ENCODE results near the gene GCK.
"Not testable (repeated sequence)": the region's sequence is repeated elsewhere in the genome, so short reads cannot be mapped to it uniquely, and the experiment has no call there.

The GCK gene

DNA sequence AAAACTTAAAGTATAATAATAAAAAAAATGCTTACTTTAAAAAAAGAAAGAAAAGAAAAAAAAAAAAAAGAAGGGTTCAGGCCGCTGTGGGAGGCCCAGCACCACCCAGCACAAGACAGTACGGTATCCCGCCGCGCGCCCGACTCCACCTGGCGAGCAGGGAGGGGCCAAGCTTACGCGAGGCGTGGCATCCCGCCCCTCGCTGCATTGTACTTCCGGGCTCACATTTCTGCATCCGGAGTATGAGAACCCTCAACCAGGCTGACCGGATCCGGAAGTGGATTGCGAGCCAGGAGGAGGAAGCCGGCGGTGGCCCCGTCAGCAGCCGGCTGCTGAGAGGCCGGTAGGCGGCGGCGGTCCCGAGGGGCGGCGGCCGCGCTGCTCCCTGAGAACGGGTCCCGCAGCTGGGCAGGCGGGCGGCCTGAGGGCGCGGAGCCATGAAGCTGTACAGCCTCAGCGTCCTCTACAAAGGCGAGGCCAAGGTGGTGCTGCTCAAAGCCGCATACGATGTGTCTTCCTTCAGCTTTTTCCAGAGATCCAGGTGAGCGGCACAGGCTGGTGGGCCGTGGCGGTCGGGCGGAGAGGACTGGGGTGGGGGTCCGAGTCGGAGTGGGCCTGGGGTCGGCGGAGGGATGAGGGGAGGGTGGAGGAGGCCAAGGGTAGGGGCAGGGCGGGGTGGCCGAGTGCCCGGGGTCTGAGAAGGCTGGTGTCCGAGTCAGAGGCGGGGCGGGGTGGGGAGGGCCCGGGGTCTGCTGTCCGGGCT lies 11.6 kb upstream of the GCK start, which contains the start of gene YKT6:
TSS of gene YKT6 (plus strand) at position 280 of the 763 bp plus-strand sequence. CDS start at position 438, 158 bp downstream.
- DNase-seq: peak; percentile 98

GRCh38 chr7:44200163-44200562 lies 10.9 kb upstream of the GCK start:
- not testable (repeated sequence) for DNase-seq

DNA sequence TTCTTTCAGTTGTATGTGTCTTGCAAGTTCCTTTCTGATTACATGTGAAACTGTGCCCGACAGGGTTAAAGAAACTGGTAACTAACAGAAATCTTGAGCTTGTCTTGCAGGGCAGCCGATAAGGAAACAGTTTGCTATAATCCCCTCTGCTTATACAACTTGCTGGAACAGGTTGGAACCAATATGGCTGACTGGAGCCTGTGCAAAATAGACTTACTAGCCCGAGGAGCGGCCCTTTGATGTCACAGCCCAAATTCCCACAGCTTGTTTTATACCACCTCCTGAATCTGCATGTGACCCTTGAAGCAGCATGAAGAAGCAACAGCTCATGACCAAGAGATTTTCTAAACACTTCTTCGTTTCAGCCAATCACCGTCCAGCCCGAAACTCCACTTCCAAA lies 8.2 kb upstream of the GCK start:
- no peak for DNase-seq

- DNase-seq: peak; percentile 39
Observed at GRCh38 chr7:44196450-44196872, 7.2 kb upstream of the GCK start.

- DNase-seq: no peak
Observed at GRCh38 chr7:44195889-44196288, 6.7 kb upstream of the GCK start.

- no peak for DNase-seq
Observed at GRCh38 chr7:44194562-44195145, 5.4 kb upstream of the GCK start.

- DNase-seq: peak; percentile 40
Observed at GRCh38 chr7:44194069-44194468, 4.8 kb upstream of the GCK start.

DNA sequence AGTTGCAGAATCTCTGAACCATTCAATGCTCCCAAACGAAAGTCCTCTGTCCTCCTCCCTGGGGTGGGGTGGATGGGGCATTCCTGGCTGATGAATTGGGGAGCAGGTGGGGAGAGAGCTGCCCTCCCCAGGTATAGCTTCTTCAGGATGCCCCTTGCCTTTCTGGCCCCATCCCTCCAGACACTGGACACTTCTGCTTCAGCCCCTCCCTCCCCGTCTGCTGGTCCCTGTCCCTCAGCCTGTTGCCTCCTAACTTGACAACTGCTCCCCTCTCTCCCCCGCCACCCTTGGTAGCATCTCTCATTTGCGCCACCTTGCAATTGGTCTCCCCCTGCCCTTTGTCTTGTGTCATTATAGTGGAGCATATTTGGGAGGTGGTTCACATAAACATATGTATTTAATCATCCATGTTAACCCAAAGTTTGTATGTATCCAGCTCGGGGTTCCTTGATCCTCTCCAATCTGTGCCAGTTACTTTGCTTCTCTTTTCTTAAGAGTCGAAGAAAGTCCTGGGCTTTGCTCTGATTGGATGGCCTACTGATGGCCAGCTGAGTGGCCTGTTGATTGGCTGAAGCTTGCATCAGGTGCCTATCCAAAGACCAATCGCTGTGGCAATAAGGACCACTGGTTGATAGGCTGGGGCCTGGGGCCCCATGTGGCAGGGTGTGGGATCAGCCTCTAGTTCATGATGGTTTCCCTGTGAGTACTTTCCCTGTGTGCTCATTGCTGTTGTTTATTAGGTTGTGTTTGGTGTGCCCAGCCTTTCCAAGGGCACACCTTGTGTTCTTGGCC lies 4.0 kb upstream of the GCK start:
- DNase-seq: no peak

GRCh38 chr7:44191171-44191570 lies 1.9 kb upstream of the GCK start:
- DNase-seq: no peak

GRCh38 chr7:44189993-44190872 lies 994 bp upstream of the GCK start:
- DNase-seq: no peak

- no peak for DNase-seq
Observed at GRCh38 chr7:44188480-44189225, 586 bp downstream of the GCK start.

GRCh38 chr7:44187636-44188416 lies 1.4 kb downstream of the GCK start:
- DNase-seq: no peak

DNA sequence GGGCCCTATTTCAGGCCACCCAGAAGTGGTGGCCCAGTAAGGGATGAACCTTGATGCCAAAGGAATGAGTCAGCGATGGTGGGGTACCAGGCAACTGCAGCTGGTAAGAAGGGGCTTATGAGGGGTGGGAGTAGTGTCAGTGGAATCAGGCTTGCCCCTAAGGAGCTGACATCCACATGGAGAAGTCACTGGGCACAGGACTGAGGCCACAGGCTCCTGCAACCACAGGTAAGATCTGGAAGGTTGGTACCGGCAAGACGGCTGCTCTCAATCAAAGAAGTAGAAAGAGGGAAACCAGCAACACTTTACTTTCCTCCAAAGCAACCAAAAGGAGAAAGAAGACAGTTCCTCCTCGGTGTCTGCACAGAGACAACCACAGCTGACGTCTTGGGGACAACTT lies 2.5 kb downstream of the GCK start:
- no peak for DNase-seq

- DNase-seq: no peak
Observed at GRCh38 chr7:44185729-44186128, 3.5 kb downstream of the GCK start.

GRCh38 chr7:44184873-44185446 lies 4.3 kb downstream of the GCK start:
- DNase-seq: no peak

DNA sequence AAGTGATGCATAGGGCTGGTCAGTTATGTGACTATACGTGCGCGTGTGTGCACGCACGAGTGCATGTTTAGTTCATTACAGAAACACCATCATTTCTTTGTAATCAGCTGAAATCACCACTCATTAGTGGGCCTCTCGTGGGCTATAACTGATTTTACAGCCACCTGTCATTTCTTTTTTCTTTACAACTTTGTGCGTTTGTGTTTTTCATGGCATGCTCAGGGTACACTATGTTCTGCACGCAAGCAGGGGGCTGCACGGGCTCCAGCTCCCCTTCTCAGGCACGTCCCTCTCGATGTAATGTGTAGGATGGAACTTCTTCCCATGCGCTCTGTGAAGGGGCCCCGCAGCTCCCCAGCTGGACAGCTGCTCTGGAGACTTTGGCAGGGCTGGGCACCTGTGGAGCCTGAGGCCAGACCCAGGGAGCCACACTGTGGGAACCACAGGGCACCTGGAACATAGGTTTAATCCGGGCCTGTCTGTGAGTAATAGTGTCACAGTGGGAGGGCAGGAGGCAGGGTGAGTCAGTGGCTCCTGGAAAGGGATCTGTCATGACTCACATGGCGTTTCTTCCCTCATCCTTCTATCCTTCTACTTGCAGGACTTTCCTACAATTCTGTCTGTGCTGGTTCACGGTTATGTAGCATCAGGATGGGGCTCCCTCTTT lies 4.9 kb downstream of the GCK start:
- DNase-seq: no peak

GRCh38 chr7:44183386-44183785 lies 5.9 kb downstream of the GCK start:
- no peak for DNase-seq

DNA sequence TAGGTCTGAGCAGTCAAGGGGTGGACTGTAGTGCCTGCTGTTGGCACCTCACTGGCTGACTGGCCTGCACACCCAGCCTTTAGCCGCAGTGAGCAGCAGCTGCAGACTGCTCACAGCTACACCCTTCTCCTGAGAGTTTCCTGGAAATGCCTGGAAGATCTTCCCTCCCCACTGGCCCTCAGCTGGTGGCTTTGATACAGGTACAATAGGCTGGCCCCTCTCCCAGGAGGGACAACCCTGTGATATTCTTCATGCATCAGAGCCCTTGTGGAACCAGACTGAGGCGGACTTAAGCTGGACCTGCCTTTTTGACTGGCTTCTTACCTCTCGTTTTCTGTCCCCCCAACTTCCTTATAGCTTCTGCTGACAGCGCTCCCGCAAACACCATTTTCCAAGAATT lies 6.4 kb downstream of the GCK start:
- no peak for DNase-seq

GRCh38 chr7:44180631-44181030 lies 8.6 kb downstream of the GCK start:
- DNase-seq: no peak

DNA sequence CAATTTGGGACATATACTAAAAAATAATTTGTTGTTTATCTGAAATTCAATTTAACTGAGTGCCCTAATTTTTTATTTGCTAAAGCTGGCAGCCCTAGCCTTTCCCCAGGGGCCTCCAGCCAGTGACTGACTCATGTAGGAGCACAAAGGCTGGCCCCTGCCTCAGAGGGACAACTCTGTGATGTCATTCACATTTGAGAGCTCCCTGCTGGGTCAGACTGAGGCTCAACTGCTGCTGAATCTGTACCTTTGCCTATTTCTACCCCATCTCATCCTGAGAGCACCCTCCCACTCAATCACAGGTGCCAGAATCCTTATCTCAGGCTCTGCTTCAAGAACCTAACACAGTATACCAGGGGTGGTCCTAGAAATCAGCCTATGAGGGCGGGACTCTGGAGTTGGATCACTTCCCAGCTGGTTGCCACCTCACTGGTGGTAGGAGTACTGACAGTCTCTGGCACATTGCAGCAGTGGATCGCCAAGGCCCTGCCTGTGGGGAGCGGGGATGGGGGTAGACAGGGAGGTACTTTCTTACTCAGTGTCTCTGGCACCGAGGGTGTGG lies 11.6 kb downstream of the GCK start:
- no peak for DNase-seq

Data from activated CD4-positive, alpha-beta T cell treated with anti-CD3 and anti-CD28 coated beads, Interleukin-2, amount 50 U/mL, for 16 hours (primary cell).